IMR-90 (cell line): ENCODE measurements around the gene METTL24. TPM values are rescaled to one million over a fixed set of nuclear protein-coding genes. Genes with fewer than 3 reads are reported as not detected.

ENCODE experiments used
- ATAC-seq: fragments of 200-7000 bp; cut with Tn5 transposase; 2 replicates; pipeline ENCODE4 v1.9.1; 2020; ENCODE audit warnings: low read depth, mild to moderate bottlenecking, moderate library complexity
- BruUV-seq: library from RNA; stranded (reverse); fragments of 400-500 nt; replicated peaks from 2 replicates; lab custom pipeline; 2021; lab: Mats Ljungman, UMichigan
- CTCF ChIA-PET: fragments of 300-600 bp; formaldehyde crosslinking; extraction: SDS; loops from one replicate; lab custom pipeline; 2021; ENCODE audit warnings: antibody characterized with exemption; lab: Yijun Ruan, JAX
- POLR2A ChIA-PET: fragments of 300-600 bp; sonication (Branson Sonifier 250); formaldehyde crosslinking; loops from one replicate; lab custom pipeline; 2022; ENCODE audit warnings: antibody characterized with exemption; ENCODE audit not compliant: unreplicated experiment; lab: Charles Lee
- DNase-seq: peaks from one replicate; pipeline ENCODE4 v3.0.0; 2013
- H2AFZ ChIP-seq: replicated peaks from 2 replicates; pipeline ENCODE3; 2013; ENCODE audit warnings: low read length, mild to moderate bottlenecking; ENCODE audit not compliant: poor library complexity
- H2AK5ac ChIP-seq: 2 replicates; pipeline ENCODE4 v1.6.1; 2013; ENCODE audit warnings: low read depth, low read length, inconsistent platforms
- H2AK9ac ChIP-seq: replicated peaks from 2 replicates; pipeline ENCODE3; 2013; ENCODE audit warnings: mild to moderate bottlenecking, low read depth, low read length, moderate library complexity; ENCODE audit not compliant: poor library complexity
- H2BK120ac ChIP-seq: 2 replicates; pipeline ENCODE4 v1.6.1; 2013; ENCODE audit warnings: low read depth, low read length, inconsistent platforms
- H2BK15ac ChIP-seq: 3 replicates; pipeline ENCODE4 v1.6.1; 2013; ENCODE audit warnings: low read depth, low read length, inconsistent platforms
- H2BK20ac ChIP-seq: 2 replicates; pipeline ENCODE4 v1.6.1; 2013; ENCODE audit warnings: low read depth, mild to moderate bottlenecking, inconsistent platforms, low read length, moderate library complexity
- H2BK5ac ChIP-seq: 2 replicates; pipeline ENCODE4 v1.6.1; 2013; ENCODE audit warnings: mild to moderate bottlenecking, low read depth, low read length, inconsistent platforms; ENCODE audit not compliant: poor library complexity, severe bottlenecking
- H3K14ac ChIP-seq: replicated peaks from 2 replicates; pipeline ENCODE4 v1.6.1; 2013; ENCODE audit warnings: low read depth, low read length, inconsistent platforms
- H3K18ac ChIP-seq: 2 replicates; pipeline ENCODE4 v1.6.1; 2013; ENCODE audit warnings: low read depth, low read length, control low read depth
- H3K23ac ChIP-seq: 2 replicates; pipeline ENCODE4 v1.6.1; 2013; ENCODE audit warnings: low read depth, low read length, inconsistent platforms
- H3K27ac ChIP-seq: 2 replicates; pipeline ENCODE4 v1.5.1; 2013; ENCODE audit warnings: mild to moderate bottlenecking, control low read depth, low read length; ENCODE audit not compliant: insufficient read depth
- H3K27me3 ChIP-seq: 2 replicates; pipeline ENCODE4 v1.6.1; 2013; ENCODE audit warnings: low read length; ENCODE audit not compliant: control insufficient read depth, insufficient read depth
- H3K36me3 ChIP-seq: 2 replicates; pipeline ENCODE4 v1.6.1; 2013; ENCODE audit warnings: low read length, mixed read lengths; ENCODE audit not compliant: control insufficient read depth, insufficient read depth
- H3K4ac ChIP-seq: 2 replicates; pipeline ENCODE4 v1.6.1; 2013; ENCODE audit warnings: low read depth, low read length, inconsistent platforms
- H3K4me1 ChIP-seq: 2 replicates; pipeline ENCODE4 v1.6.1; 2013; ENCODE audit warnings: low read length, mixed read lengths; ENCODE audit not compliant: control insufficient read depth, insufficient read depth
- H3K4me2 ChIP-seq: 2 replicates; pipeline ENCODE4 v1.6.1; 2013; ENCODE audit warnings: low read depth, mild to moderate bottlenecking, control low read depth, low read length, moderate library complexity
- H3K4me3 ChIP-seq: 2 replicates; pipeline ENCODE4 v1.5.1; 2013; ENCODE audit warnings: low read depth, mild to moderate bottlenecking, control low read depth, low read length, moderate library complexity; ENCODE audit not compliant: insufficient read depth
- H3K56ac ChIP-seq: 2 replicates; pipeline ENCODE4 v1.6.1; 2013; ENCODE audit warnings: low read length, inconsistent platforms; ENCODE audit not compliant: insufficient read depth; ENCODE audit errors: extremely low read depth
- H3K79me1 ChIP-seq, 2 experiments: 2 replicates each; pipeline ENCODE4 v1.6.1; 2013; ENCODE audit warnings: low read length in 2 of 2, inconsistent platforms in 1 of 2, low read depth in 1 of 2
- H3K9ac ChIP-seq: 2 replicates; pipeline ENCODE4 v1.6.1; 2013; ENCODE audit warnings: low read depth, low read length, control low read depth
- H3K9me1 ChIP-seq: 2 replicates; pipeline ENCODE4 v1.6.1; 2013; ENCODE audit warnings: low read length, inconsistent platforms; ENCODE audit not compliant: insufficient read depth
- H3K9me3 ChIP-seq: 2 replicates; pipeline ENCODE4 v1.6.1; 2013; ENCODE audit warnings: low read length; ENCODE audit not compliant: control insufficient read depth, insufficient read depth
- H4K20me1 ChIP-seq: 2 replicates; pipeline ENCODE4 v1.6.1; 2013; ENCODE audit warnings: low read length, inconsistent platforms; ENCODE audit not compliant: insufficient read depth
- H4K5ac ChIP-seq: 2 replicates; pipeline ENCODE4 v1.6.1; 2013; ENCODE audit warnings: mild to moderate bottlenecking, low read depth, low read length, control low read depth
- H4K8ac ChIP-seq, 2 experiments: 2 replicates each; pipeline ENCODE4 v1.6.1; 2013; ENCODE audit warnings: low read depth in 2 of 2, low read length in 2 of 2, control low read depth in 1 of 2, inconsistent platforms in 1 of 2
- H4K91ac ChIP-seq: 2 replicates; pipeline ENCODE4 v1.6.1; 2013; ENCODE audit warnings: low read depth, low read length, inconsistent platforms; ENCODE audit not compliant: insufficient read depth
- BHLHE40 ChIP-seq: fragments of 150-350 bp; IDR thresholded peaks from 2 replicates; pipeline ENCODE4 v1.6.1; 2016; ENCODE audit warnings: mild to moderate bottlenecking, low read depth, low read length
- CEBPB ChIP-seq: IDR thresholded peaks from 2 replicates; pipeline ENCODE4 v1.6.1; 2012; ENCODE audit warnings: low read depth, low read length, improper control_type of control experiment
- CHD1 ChIP-seq: IDR thresholded peaks from 2 replicates; pipeline ENCODE4 v1.6.1; 2012; ENCODE audit warnings: low read depth, low read length, improper control_type of control experiment
- MAFK ChIP-seq: IDR thresholded peaks from 2 replicates; pipeline ENCODE4 v1.6.1; 2012; ENCODE audit warnings: low read depth, low read length, improper control_type of control experiment
- MAZ ChIP-seq: IDR thresholded peaks from 2 replicates; pipeline ENCODE4 v1.6.1; 2012; ENCODE audit warnings: low read depth, mild to moderate bottlenecking, low read length, improper control_type of control experiment, moderate library complexity, borderline replicate concordance
- MXI1 ChIP-seq: IDR thresholded peaks from 2 replicates; pipeline ENCODE4 v1.6.1; 2012; ENCODE audit warnings: low read depth, mild to moderate bottlenecking, low read length, moderate library complexity, borderline replicate concordance
- NFE2L2 ChIP-seq: fragments of 150-350 bp; IDR thresholded peaks from 2 replicates; pipeline ENCODE4 v1.6.1; 2016; ENCODE audit warnings: low read depth, mild to moderate bottlenecking, low read length
- POLR2A ChIP-seq: IDR thresholded peaks from 2 replicates; pipeline ENCODE4 v1.6.1; 2012; ENCODE audit warnings: mild to moderate bottlenecking, low read depth, low read length
- RAD21 ChIP-seq: IDR thresholded peaks from 2 replicates; pipeline ENCODE4 v1.6.1; 2012; ENCODE audit warnings: low read length, improper control_type of control experiment
- RCOR1 ChIP-seq: IDR thresholded peaks from 2 replicates; pipeline ENCODE4 v1.6.1; 2012; ENCODE audit warnings: mild to moderate bottlenecking, low read length, improper control_type of control experiment; ENCODE audit not compliant: insufficient replicate concordance
- RFX5 ChIP-seq: IDR thresholded peaks from 2 replicates; pipeline ENCODE4 v1.8.0; 2012; ENCODE audit warnings: low read depth, mild to moderate bottlenecking, low read length, moderate library complexity
- USF2 ChIP-seq: fragments of 150-350 bp; IDR thresholded peaks from 2 replicates; pipeline ENCODE4 v1.6.1; 2017; ENCODE audit warnings: mild to moderate bottlenecking, antibody characterized with exemption, low read length, low read depth
- WGBS, 2 experiments: methylation state at CpG; one replicate each; pipeline versions ENCODE4 v1.1.5 to v1.1.7; 2013; ENCODE audit warnings: missing lambda C conversion rate in 2 of 2; ENCODE audit not compliant: insufficient read length in 1 of 2; ENCODE audit errors: extremely low coverage in 2 of 2; 5-methylcytosine and 5-hydroxymethylcytosine counted together
- dilution Hi-C: fragments of 300-500 bp; cut with HindIII; formaldehyde crosslinking; loops from one replicate; pipeline ENCODE4 v1.14.3; 2018; ENCODE audit warnings: low sequenced_read_pairs; ENCODE audit not compliant: unreplicated experiment
- in situ Hi-C: fragments of 300-500 bp; cut with MboI; formaldehyde crosslinking; loops from 3 replicates; pipeline ENCODE4 v1.14.3; 2019; ENCODE audit warnings: low sequenced_read_pairs, inconsistent platforms, mixed read lengths
- intact Hi-C: fragments of 100-400 bp; cut with micrococcal nuclease; formaldehyde crosslinking; loops from 2 replicates; pipeline ENCODE4 v1.10.0; 2022
- polyA plus RNA-seq, 3 experiments: library from polyadenylated mRNA; depleted of rRNA; stranded (reverse); fragments of >200 nt; gene quantifications; 2 replicates each; pipeline ENCODE4 v1.2.3, GENCODE V29; 2012; ENCODE audit warnings: low replicate concordance in 1 of 3
- total RNA-seq: library from RNA; depleted of rRNA; stranded (reverse); fragments of >200 nt; gene quantifications from 2 replicates; pipeline ENCODE4 v1.2.3, GENCODE V29; 2012
- TF ChIP-seq, protein P1 (sequence below): conservative IDR thresholded peaks from 2 replicates; pipeline ENCODE4 v1.5.1; 2012; ENCODE audit warnings: mild to moderate bottlenecking, low read depth, low read length, improper control_type of control experiment
- TF ChIP-seq, protein P2 (sequence below): fragments of 150-350 bp; IDR thresholded peaks from 2 replicates; pipeline ENCODE4 v1.6.1; 2016; ENCODE audit warnings: low read depth, mild to moderate bottlenecking, low read length, moderate library complexity, borderline replicate concordance

The METTL24 gene
- total and polyA plus RNA-seq, 2 of the 4 experiments (the other 2 are of a cell fraction): not detected

DNA sequence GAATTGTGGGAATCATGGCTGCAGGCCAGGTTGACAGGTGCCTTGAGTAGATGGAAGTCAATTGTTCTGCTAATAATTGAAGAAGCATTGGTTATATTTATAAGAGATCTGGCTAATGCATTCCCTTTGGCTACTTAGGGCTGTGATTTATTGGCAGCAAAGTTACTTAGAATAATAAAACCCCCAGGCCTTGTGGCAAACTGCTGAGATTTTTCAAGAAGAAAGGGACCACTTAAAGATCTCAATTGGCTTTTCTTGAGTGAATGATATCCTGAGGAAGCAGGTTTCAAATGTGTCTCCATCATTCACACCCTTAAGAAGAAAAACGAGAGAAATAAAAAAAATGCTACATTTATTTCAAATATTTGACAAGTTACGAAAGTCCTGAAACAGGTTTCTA lies 29.8 kb upstream of the METTL24 start:
- Histone ChIP-seq H2BK20ac (no peak overlapping the region), H2AK9ac (no peak overlapping the region), H2AFZ (no peak overlapping the region), H3K27me3 (peaks cover 4% of the 10 kb centered on the region), H3K4me2 (no peak overlapping the region), H3K56ac (no peak overlapping the region), H4K8ac (no peak overlapping the region), H3K9ac (no peak overlapping the region), H2AK5ac (no peak overlapping the region), H2BK15ac (no peak overlapping the region), H4K5ac (no peak overlapping the region), H3K18ac (no peak overlapping the region), H3K79me1 (no peaks in the 10 kb centered on the region), H3K14ac (no peak overlapping the region), H3K23ac (no peak overlapping the region), H3K36me3 (no peaks in the 10 kb centered on the region), H3K9me1 (no peaks in the 10 kb centered on the region), H4K91ac (no peak overlapping the region), H3K9me3 (no peaks in the 10 kb centered on the region), H3K4ac (no peak overlapping the region), H2BK5ac (no peak overlapping the region), H3K4me1 (no peaks in the 10 kb centered on the region), H3K27ac (no peak overlapping the region), H4K20me1 (no peaks in the 10 kb centered on the region), H3K4me3 (no peak overlapping the region), H2BK120ac (no peak overlapping the region)
- TF ChIP-seq CEBPB: no peak
- no peak for TF ChIP-seq CHD1
- no peak for TF ChIP-seq RCOR1
- no peak for TF ChIP-seq RFX5
- TF ChIP-seq MAZ: no peak
- TF ChIP-seq, protein P1, sequence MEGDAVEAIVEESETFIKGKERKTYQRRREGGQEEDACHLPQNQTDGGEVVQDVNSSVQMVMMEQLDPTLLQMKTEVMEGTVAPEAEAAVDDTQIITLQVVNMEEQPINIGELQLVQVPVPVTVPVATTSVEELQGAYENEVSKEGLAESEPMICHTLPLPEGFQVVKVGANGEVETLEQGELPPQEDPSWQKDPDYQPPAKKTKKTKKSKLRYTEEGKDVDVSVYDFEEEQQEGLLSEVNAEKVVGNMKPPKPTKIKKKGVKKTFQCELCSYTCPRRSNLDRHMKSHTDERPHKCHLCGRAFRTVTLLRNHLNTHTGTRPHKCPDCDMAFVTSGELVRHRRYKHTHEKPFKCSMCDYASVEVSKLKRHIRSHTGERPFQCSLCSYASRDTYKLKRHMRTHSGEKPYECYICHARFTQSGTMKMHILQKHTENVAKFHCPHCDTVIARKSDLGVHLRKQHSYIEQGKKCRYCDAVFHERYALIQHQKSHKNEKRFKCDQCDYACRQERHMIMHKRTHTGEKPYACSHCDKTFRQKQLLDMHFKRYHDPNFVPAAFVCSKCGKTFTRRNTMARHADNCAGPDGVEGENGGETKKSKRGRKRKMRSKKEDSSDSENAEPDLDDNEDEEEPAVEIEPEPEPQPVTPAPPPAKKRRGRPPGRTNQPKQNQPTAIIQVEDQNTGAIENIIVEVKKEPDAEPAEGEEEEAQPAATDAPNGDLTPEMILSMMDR: no peak
- TF ChIP-seq RAD21: no peak
- TF ChIP-seq MXI1: no peak
- TF ChIP-seq, protein P2, sequence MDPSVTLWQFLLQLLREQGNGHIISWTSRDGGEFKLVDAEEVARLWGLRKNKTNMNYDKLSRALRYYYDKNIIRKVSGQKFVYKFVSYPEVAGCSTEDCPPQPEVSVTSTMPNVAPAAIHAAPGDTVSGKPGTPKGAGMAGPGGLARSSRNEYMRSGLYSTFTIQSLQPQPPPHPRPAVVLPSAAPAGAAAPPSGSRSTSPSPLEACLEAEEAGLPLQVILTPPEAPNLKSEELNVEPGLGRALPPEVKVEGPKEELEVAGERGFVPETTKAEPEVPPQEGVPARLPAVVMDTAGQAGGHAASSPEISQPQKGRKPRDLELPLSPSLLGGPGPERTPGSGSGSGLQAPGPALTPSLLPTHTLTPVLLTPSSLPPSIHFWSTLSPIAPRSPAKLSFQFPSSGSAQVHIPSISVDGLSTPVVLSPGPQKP: no peak
- no peak for TF ChIP-seq POLR2A
- TF ChIP-seq BHLHE40: no peak
- TF ChIP-seq NFE2L2: no peak
- TF ChIP-seq USF2: no peak
- TF ChIP-seq MAFK: no peak
- intact Hi-C loops: no loop called here
- no TSS peak for BruUV-seq
- in situ Hi-C loops: loop anchor here (10.0 kb wide), 1 partner anchor 863 kb away; no protein-coding TSS in a partner anchor
- DNase-seq (no peak), ATAC-seq (no peak)
- dilution Hi-C loops: no loop called here
- WGBS, 2 experiments: no CpG with 5 or more reads among the region's 2 CpGs
- CTCF ChIA-PET: interaction anchor here (1.5 kb wide), 1 partner anchor 348 kb away, joined by 3 read pairs; no protein-coding TSS in a partner anchor
- POLR2A ChIA-PET: no interaction called here
